Measurements from ENCODE around the gene CBFA2T3. TPM values are rescaled to one million over a fixed set of nuclear protein-coding genes. Genes with fewer than 3 reads are reported as not detected.

CBFA2T3 gene
- total RNA-seq, 1 donor from 2014 or later, result 11.0 TPM

GRCh38 chr16:88853325-88853941, 123.6 kb downstream of the CBFA2T3 start:
- DNase-seq (ENCODE audit: low spot score), result no peak
- no peak for ATAC-seq

GRCh38 chr16:88851616-88852015, 125.4 kb downstream of the CBFA2T3 start:
- DNase-seq (ENCODE audit: low spot score), result no peak
- no peak for ATAC-seq

DNA sequence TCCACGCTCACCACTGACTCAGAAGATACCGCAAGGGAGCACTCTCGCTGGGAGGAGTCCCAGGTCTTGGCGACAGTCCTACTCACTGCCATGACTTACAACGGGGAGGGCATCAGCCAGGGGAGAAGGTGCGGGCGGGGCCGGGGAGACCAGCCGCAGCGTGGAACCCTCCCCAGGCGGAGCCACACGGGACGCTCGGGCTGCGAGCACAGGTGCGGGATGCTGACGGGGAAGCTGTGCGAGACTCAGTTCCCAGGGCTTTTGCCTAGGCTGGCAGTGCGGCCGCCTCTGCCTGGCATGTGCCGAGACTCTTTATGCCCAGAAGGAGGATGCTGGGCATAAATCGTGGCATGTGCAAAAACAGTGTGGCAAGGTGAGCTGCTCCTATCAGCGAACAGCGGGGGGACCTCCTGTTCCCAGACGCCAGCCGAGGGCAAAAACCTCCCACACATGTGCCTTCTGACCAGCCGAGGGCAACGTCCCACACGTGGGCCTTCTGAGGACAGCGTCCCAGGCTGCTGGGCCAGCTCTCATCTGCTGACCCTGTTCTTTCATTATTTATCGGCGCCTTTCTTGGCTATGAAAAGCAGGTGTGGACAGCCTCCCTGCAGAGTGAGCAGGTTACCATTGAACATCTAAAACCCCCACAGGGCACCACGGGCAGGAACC, 126.3 kb downstream of the CBFA2T3 start:
- no peak for DNase-seq (ENCODE audit: low spot score)
- peak; percentile 66 for ATAC-seq

GRCh38 chr16:88848557-88848956, 128.4 kb downstream of the CBFA2T3 start:
- ATAC-seq (no peak), DNase-seq (ENCODE audit: low spot score) (no peak)

GRCh38 chr16:88847654-88848053, 129.4 kb downstream of the CBFA2T3 start:
- ATAC-seq, result no peak
- no peak for DNase-seq (ENCODE audit: low spot score)

- DNase-seq (ENCODE audit: low spot score), result no peak
- no peak for ATAC-seq
Measured at GRCh38 chr16:88846088-88846487, 130.9 kb downstream of the CBFA2T3 start.

- DNase-seq (ENCODE audit: low spot score) (no peak), ATAC-seq (no peak)
Measured at GRCh38 chr16:88844419-88845036, 132.5 kb downstream of the CBFA2T3 start.

GRCh38 chr16:88843256-88843655, 133.8 kb downstream of the CBFA2T3 start:
- ATAC-seq (no peak), DNase-seq (ENCODE audit: low spot score) (no peak)

DNA sequence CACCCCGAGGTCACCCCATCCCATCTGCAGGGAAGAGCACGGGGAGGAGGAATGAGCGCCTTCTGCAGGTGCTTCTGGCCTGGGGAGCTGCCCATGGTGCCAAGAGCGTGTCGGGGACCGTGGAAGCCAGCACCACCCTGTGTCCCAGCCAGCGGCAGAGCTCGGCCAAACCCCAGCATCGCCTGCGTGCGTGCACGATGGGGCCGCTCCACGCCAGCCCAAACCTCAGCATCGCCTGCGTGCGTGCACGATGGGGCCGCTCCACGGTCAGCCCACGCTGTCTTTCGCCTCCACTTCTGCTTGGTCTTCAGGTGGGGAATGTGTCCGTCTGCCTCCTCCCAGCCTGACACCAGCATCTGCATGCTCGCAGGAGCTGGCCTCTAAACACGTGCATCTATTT, 134.2 kb downstream of the CBFA2T3 start:
- DNase-seq (ENCODE audit: low spot score) (no peak), ATAC-seq (no peak)

- no peak for ATAC-seq
- no peak for DNase-seq (ENCODE audit: low spot score)
Measured at GRCh38 chr16:88842308-88842756, 134.7 kb downstream of the CBFA2T3 start.

- DNase-seq (ENCODE audit: low spot score), result no peak
- ATAC-seq, result no peak
Measured at GRCh38 chr16:88841521-88842307, 135.3 kb downstream of the CBFA2T3 start.

DNA sequence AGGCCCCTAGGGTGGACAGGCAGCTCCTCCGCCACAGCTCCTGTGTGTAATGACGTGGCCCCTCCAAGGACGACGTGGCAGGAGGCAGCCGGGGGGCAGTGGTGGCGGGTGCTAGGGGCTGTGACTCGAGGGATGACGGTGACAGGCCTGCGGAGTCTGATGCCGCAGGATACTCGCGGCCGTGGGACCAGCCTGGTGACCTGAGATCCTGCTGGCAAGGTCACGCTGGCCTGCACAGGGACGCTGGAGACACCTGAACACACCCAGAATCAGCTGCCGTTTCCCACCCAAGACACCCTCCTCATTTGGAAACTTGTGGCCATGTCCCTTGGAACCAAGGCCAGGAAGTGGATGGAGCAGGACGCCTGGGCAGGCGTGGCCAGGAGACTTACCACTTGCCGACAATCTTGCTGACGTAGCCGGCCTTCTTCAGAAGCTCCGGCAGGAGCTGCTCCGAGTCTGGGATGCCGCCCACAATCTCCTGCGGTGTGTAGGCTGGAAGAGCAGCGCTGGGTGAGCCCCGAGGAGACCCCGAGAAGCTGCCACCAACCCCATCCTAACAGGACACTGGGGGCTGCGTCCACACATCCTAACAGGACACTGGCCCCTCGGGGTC, 136.3 kb downstream of the CBFA2T3 start:
- DNase-seq (ENCODE audit: low spot score) (no peak), ATAC-seq (no peak)

DNA sequence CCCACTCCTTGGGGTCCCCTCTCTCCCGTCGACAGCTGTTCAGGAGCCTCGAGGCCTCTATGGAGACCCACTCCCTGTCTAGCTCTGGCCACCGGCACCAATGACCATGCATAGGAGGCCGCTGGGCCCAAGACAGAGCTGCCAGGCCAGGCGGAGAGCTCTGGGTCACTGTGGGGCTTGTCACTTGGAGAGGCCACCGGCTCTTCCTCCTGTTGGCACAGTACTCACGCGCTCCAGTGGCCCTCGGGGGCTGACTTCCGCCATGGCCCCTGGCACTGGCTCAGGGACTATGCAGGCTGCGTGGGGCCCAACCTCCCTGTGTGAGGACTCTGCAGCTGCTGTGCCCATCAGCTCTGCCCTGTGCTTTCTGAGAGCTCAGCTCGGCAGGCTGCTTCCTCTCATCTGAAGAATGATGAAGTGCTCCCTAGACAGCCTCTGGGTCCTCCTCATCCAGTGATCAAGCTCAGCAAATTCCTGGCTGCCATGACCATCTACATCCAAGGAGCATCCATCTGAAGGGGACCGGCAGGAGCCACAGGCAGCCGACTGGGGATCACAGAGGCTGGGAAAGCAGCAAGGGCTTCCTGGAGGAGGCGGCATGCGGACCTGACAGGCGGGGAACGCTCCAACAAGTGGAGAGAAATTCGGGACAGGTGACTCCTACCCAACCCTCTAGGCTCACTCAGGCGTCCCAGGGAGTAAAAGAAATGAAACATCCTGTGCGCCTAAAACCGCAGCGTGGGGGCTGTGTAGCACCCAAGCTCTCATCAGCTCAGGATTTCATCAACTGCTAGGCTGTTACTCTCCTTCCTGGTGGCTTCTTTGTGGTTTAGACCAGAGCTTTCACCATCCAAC, 137.0 kb downstream of the CBFA2T3 start:
- DNase-seq (ENCODE audit: low spot score) (no peak), ATAC-seq (no peak)

GRCh38 chr16:88839026-88839529, 137.9 kb downstream of the CBFA2T3 start:
- ATAC-seq, result no peak
- no peak for DNase-seq (ENCODE audit: low spot score)

GRCh38 chr16:88838566-88838965, 138.4 kb downstream of the CBFA2T3 start:
- no peak for ATAC-seq
- DNase-seq (ENCODE audit: low spot score), result no peak

- DNase-seq (ENCODE audit: low spot score) (no peak), ATAC-seq (no peak)
Measured at GRCh38 chr16:88837806-88838205, 139.2 kb downstream of the CBFA2T3 start.

- ATAC-seq (no peak), DNase-seq (ENCODE audit: low spot score) (no peak)
Measured at GRCh38 chr16:88836791-88837190, 140.2 kb downstream of the CBFA2T3 start.

GRCh38 chr16:88835818-88836217, 141.2 kb downstream of the CBFA2T3 start:
- DNase-seq (ENCODE audit: low spot score) (no peak), ATAC-seq (no peak)

DNA sequence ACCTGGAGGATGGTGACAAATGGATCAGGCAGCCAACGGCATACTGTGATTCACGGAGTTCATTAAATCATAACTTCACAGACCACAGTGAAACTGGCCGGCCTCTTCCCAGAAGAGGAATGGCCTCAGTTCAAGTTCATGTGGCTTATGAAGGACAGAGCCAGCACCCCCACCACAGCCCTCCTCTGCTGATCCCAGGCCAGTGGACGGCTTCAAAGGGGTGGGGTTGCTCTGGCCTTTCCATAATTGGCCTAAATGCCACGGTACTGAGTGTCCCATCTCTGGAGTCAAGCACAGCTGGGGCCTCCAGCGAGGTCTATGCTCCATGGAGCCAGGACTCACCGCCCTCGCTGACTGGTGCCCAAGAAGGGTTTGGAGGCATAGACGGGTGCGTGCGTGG, 141.6 kb downstream of the CBFA2T3 start:
- DNase-seq (ENCODE audit: low spot score), result no peak
- no peak for ATAC-seq

DNA sequence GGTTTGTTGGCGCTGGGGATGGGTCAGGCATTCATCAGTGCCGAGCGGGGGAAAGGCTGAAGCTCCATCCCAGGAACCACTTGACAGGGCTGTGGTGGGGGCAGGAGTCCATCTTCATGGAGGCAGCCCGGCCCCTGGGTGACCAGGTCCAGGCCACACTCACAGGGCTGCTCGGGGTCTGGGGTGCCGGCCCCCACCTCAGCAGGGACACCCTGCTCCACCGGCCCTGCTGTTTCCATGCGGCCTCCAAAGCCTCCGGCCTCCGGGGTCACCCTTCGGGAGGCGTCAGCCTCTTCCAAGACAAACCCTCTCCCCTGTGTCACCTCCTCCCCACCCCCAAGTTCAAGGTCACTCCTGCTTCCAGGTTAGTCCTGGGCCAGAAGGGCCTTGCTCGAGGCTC, 142.3 kb downstream of the CBFA2T3 start:
- no peak for DNase-seq (ENCODE audit: low spot score)
- ATAC-seq, result no peak
